ENCODE results near the gene HSPG2. TPM values are rescaled to one million over a fixed set of nuclear protein-coding genes. Genes with fewer than 3 reads are reported as not detected.

HSPG2 gene
- polyA plus RNA-seq, 1 donor from 2014 or later = 0.79 TPM

GRCh38 chr1:21924503-21925005 lies 12.6 kb downstream of the HSPG2 start:
- Histone ChIP-seq H3K4me3 (ENCODE audit: low read length) (no peak overlapping the region), H3K9me2 (ENCODE audit: insufficient read depth, low read length) (no peaks in the 10 kb centered on the region), H3K4me2 (ENCODE audit: low read length) (no peak overlapping the region), H4K20me1 (ENCODE audit: insufficient read depth) (no peaks in the 10 kb centered on the region), H3K9ac (ENCODE audit: low read length) (no peak overlapping the region), H3K79me2 (replicated peaks; ENCODE audit: insufficient read depth, low read length) (no peaks in the 10 kb centered on the region), H3K36me3 (ENCODE audit: insufficient read depth, low read length) (no peaks in the 10 kb centered on the region), H3K27me3 (ENCODE audit: insufficient read depth, low read depth, low read length) (no peaks in the 10 kb centered on the region), H3K9me3 (ENCODE audit: low read length) (no peaks in the 10 kb centered on the region), H3K27ac (ENCODE audit: low read length) (no peak overlapping the region), H3F3A (ENCODE audit: insufficient read depth, low read length, poor library complexity, severe bottlenecking) (no peaks in the 10 kb centered on the region), H2AFZ (ENCODE audit: low read depth, low read length) (no peak overlapping the region)
- TF ChIP-seq EZH2 (IDR thresholded peaks at IDR 0.05; ENCODE audit: borderline replicate concordance, insufficient read depth, low read length, poor library complexity, severe bottlenecking) (no peak), EP300 (conservative IDR thresholded peaks at IDR 0.05; ENCODE audit: poor library complexity, severe bottlenecking) (no peak), TAF1 (IDR thresholded peaks at IDR 0.05; ENCODE audit: low read depth) (no peak), POLR2AphosphoS5 (IDR thresholded peaks at IDR 0.05) (no peak), RAD21 (conservative IDR thresholded peaks at IDR 0.05) (no peak), REST (IDR thresholded peaks at IDR 0.05; ENCODE audit: borderline replicate concordance) (no peak), CTCF (IDR thresholded peaks at IDR 0.05; ENCODE audit: poor library complexity, severe bottlenecking) (no peak), SMC3 (conservative IDR thresholded peaks at IDR 0.05; ENCODE audit: poor library complexity) (no peak), MXI1 (conservative IDR thresholded peaks at IDR 0.05; ENCODE audit: poor library complexity, severe bottlenecking) (no peak)

GRCh38 chr1:21922090-21923013 lies 14.8 kb downstream of the HSPG2 start:
- H3K27ac ChIP-seq (ENCODE audit: low read length) = no peak overlapping the region
- H3K9ac ChIP-seq (ENCODE audit: low read length) = no peak overlapping the region
- H4K20me1 ChIP-seq (ENCODE audit: insufficient read depth) = no peaks in the 10 kb centered on the region
- TF ChIP-seq MXI1 (conservative IDR thresholded peaks at IDR 0.05; ENCODE audit: poor library complexity, severe bottlenecking) = no peak
- TF ChIP-seq TAF1 (IDR thresholded peaks at IDR 0.05; ENCODE audit: low read depth) = no peak
- TF ChIP-seq EP300 (conservative IDR thresholded peaks at IDR 0.05; ENCODE audit: poor library complexity, severe bottlenecking) = no peak
- no peak for TF ChIP-seq EZH2 (IDR thresholded peaks at IDR 0.05; ENCODE audit: borderline replicate concordance, insufficient read depth, low read length, poor library complexity, severe bottlenecking)
- TF ChIP-seq SMC3 (conservative IDR thresholded peaks at IDR 0.05; ENCODE audit: poor library complexity) = no peak
- TF ChIP-seq POLR2AphosphoS5 (IDR thresholded peaks at IDR 0.05) = no peak
- TF ChIP-seq RAD21 (conservative IDR thresholded peaks at IDR 0.05) = no peak
- no peak for TF ChIP-seq REST (IDR thresholded peaks at IDR 0.05; ENCODE audit: borderline replicate concordance)
- no peak for TF ChIP-seq CTCF (IDR thresholded peaks at IDR 0.05; ENCODE audit: poor library complexity, severe bottlenecking)
- no peaks in the 10 kb centered on the region for H3K36me3 ChIP-seq (ENCODE audit: insufficient read depth, low read length)
- H3K79me2 ChIP-seq (replicated peaks; ENCODE audit: insufficient read depth, low read length) = no peaks in the 10 kb centered on the region
- H3K9me3 ChIP-seq (ENCODE audit: low read length) = no peaks in the 10 kb centered on the region
- no peak overlapping the region for H3K4me3 ChIP-seq (ENCODE audit: low read length)
- no peaks in the 10 kb centered on the region for H3F3A ChIP-seq (ENCODE audit: insufficient read depth, low read length, poor library complexity, severe bottlenecking)
- no peaks in the 10 kb centered on the region for H3K27me3 ChIP-seq (ENCODE audit: insufficient read depth, low read depth, low read length)
- H3K4me2 ChIP-seq (ENCODE audit: low read length) = no peak overlapping the region
- no peak overlapping the region for H2AFZ ChIP-seq (ENCODE audit: low read depth, low read length)
- H3K9me2 ChIP-seq (ENCODE audit: insufficient read depth, low read length) = no peaks in the 10 kb centered on the region

Measured in neural cell (in vitro differentiated cells).